ENCODE results near the gene POLR3A. TPM values are rescaled to one million over a fixed set of nuclear protein-coding genes. Genes with fewer than 3 reads are reported as not detected.

The POLR3A gene
- total RNA-seq, 2 donors from 2014 or later, result 17.5 to 18.7 TPM

- no peak for TF ChIP-seq POLR2A (IDR thresholded peaks at IDR 0.05)
- no peak for TF ChIP-seq CTCF (IDR thresholded peaks at IDR 0.05)
- no peak for TF ChIP-seq POLR2AphosphoS5 (IDR thresholded peaks at IDR 0.05)
- Histone ChIP-seq H3K9me3 (no peaks in the 10 kb centered on the region), H3K27me3 (replicated peaks; ENCODE audit: insufficient read depth) (no peaks in the 10 kb centered on the region), H3K4me3 (no peak overlapping the region), H3K4me1 (replicated peaks) (peaks cover 4% of the 10 kb centered on the region), H3K36me3 (no peaks in the 10 kb centered on the region), H3K27ac (no peak overlapping the region)
- 58% methylated on average over 10 of the region's 10 CpGs for WGBS
- intact Hi-C loops (cut with DNase I), result loop anchor here (5.0 to 10.0 kb wide), 5 partner anchors 168 to 1153 kb away; partner anchors contain the start of gene ZMIZ1
- DNase-seq (ENCODE audit: low spot score), result no peak
These were observed 15.4 kb upstream of the POLR3A start for GRCh38 chr10:78044699-78045098.

- TF ChIP-seq CTCF (IDR thresholded peaks at IDR 0.05), result no peak
- no peak for TF ChIP-seq POLR2AphosphoS5 (IDR thresholded peaks at IDR 0.05)
- TF ChIP-seq POLR2A (IDR thresholded peaks at IDR 0.05), result no peak
- no peak overlapping the region for H3K4me3 ChIP-seq
- peaks cover 4% of the 10 kb centered on the region for H3K4me1 ChIP-seq (replicated peaks)
- H3K9me3 ChIP-seq, result no peaks in the 10 kb centered on the region
- no peaks in the 10 kb centered on the region for H3K36me3 ChIP-seq
- no peaks in the 10 kb centered on the region for H3K27me3 ChIP-seq (replicated peaks; ENCODE audit: insufficient read depth)
- DNase-seq (ENCODE audit: low spot score), result no peak
- no peak overlapping the region for H3K27ac ChIP-seq
- intact Hi-C loops (cut with DNase I), result loop anchor here (10.0 kb wide), 2 partner anchors 611 to 1021 kb away; partner anchors contain the start of gene ZMIZ1
These were observed 14.9 kb upstream of the POLR3A start for GRCh38 chr10:78044179-78044578.

GRCh38 chr10:78042752-78043104, 13.4 kb upstream of the POLR3A start:
- H3K36me3 ChIP-seq, result no peaks in the 10 kb centered on the region
- H3K27ac ChIP-seq, result no peak overlapping the region
- no peaks in the 10 kb centered on the region for H3K9me3 ChIP-seq
- no peak for DNase-seq (ENCODE audit: low spot score)
- H3K4me1 ChIP-seq (replicated peaks), result peaks cover 4% of the 10 kb centered on the region
- intact Hi-C loops (cut with DNase I), result loop anchor here (10.0 kb wide), 2 partner anchors 612 to 1022 kb away; partner anchors contain the start of gene ZMIZ1
- no peak for TF ChIP-seq POLR2AphosphoS5 (IDR thresholded peaks at IDR 0.05)
- no peak for TF ChIP-seq CTCF (IDR thresholded peaks at IDR 0.05)
- no peak for TF ChIP-seq POLR2A (IDR thresholded peaks at IDR 0.05)
- 93% methylated on average over 6 of the region's 6 CpGs for WGBS
- H3K4me3 ChIP-seq, result no peak overlapping the region
- H3K27me3 ChIP-seq (replicated peaks; ENCODE audit: insufficient read depth), result no peaks in the 10 kb centered on the region

- no peak for TF ChIP-seq POLR2A (IDR thresholded peaks at IDR 0.05)
- peak; percentile 25 for TF ChIP-seq POLR2AphosphoS5 (IDR thresholded peaks at IDR 0.05)
- no peak for TF ChIP-seq CTCF (IDR thresholded peaks at IDR 0.05)
- no peaks in the 10 kb centered on the region for H3K9me3 ChIP-seq
These were observed 12.9 kb upstream of the POLR3A start for GRCh38 chr10:78042058-78042751.

More at GRCh38 chr10:78042058-78042751, 12.9 kb upstream of the POLR3A start:
- intact Hi-C loops (cut with DNase I), result loop anchor here (10.0 kb wide), 2 partner anchors 613 to 1023 kb away; partner anchors contain the start of gene ZMIZ1
- DNase-seq (ENCODE audit: low spot score), result no peak
- 65% methylated on average over 2 of the region's 2 CpGs for WGBS
- Histone ChIP-seq H3K36me3 (no peaks in the 10 kb centered on the region), H3K4me1 (replicated peaks) (peaks cover 9% of the 10 kb centered on the region), H3K27ac (peak overlapping the region in 1 of 2 donors; percentile 17), H3K4me3 (no peak overlapping the region), H3K27me3 (replicated peaks; ENCODE audit: insufficient read depth) (no peaks in the 10 kb centered on the region)

All from prostate gland (tissue), 2 donors.